HG02938 (cell line): ENCODE measurements around the gene SBK1.

Experiments
- ATAC-seq: cut with Tn5 transposase; IDR thresholded peaks from one replicate; pipeline ENCODE4 v1.9.1; 2021; ENCODE audit warnings: mild to moderate bottlenecking, moderate library complexity; ENCODE audit not compliant: unreplicated experiment

Gene SBK1

GRCh38 chr16:28304214-28304613 is 11.9 kb downstream of the SBK1 start:
- no peak for ATAC-seq

GRCh38 chr16:28307936-28308335 is 15.6 kb downstream of the SBK1 start:
- no peak for ATAC-seq

GRCh38 chr16:28308794-28309584 is 16.7 kb downstream of the SBK1 start:
- ATAC-seq, result no peak

- no peak for ATAC-seq
These were observed 17.5 kb downstream of the SBK1 start for GRCh38 chr16:28309811-28310311.

- ATAC-seq, result no peak
These were observed 18.5 kb downstream of the SBK1 start for GRCh38 chr16:28310796-28311195.

- no peak for ATAC-seq
These were observed 19.1 kb downstream of the SBK1 start for GRCh38 chr16:28311413-28311812.

- no peak for ATAC-seq
These were observed 19.6 kb downstream of the SBK1 start for GRCh38 chr16:28311913-28312312.

- no peak for ATAC-seq
These were observed 20.0 kb downstream of the SBK1 start for GRCh38 chr16:28312327-28312726.

- ATAC-seq, result no peak
These were observed 21.3 kb downstream of the SBK1 start for GRCh38 chr16:28313587-28313986.

GRCh38 chr16:28316054-28316453 is 23.7 kb downstream of the SBK1 start:
- no peak for ATAC-seq

GRCh38 chr16:28317040-28317880 is 24.9 kb downstream of the SBK1 start:
- no peak for ATAC-seq

GRCh38 chr16:28318042-28318744 is 25.9 kb downstream of the SBK1 start:
- no peak for ATAC-seq

GRCh38 chr16:28319476-28320022 is 27.2 kb downstream of the SBK1 start:
- ATAC-seq, result no peak

- ATAC-seq, result no peak
These were observed 27.8 kb downstream of the SBK1 start for GRCh38 chr16:28320023-28320561.

- no peak for ATAC-seq
These were observed 28.4 kb downstream of the SBK1 start for GRCh38 chr16:28320741-28321140.

GRCh38 chr16:28321700-28322411 is 29.5 kb downstream of the SBK1 start:
- ATAC-seq, result no peak

- ATAC-seq, result no peak
These were observed 32.0 kb downstream of the SBK1 start for GRCh38 chr16:28324235-28324886.

GRCh38 chr16:28324887-28325279 is 32.6 kb downstream of the SBK1 start:
- no peak for ATAC-seq

- no peak for ATAC-seq
These were observed 34.7 kb downstream of the SBK1 start for GRCh38 chr16:28326881-28327610.
